Motor neuron (in vitro differentiated cells): ENCODE measurements around the gene RPF1. TPM values are rescaled to one million over a fixed set of nuclear protein-coding genes. Genes with fewer than 3 reads are reported as not detected.

ENCODE experiments used
- ATAC-seq, 8 experiments: fragments of 200-7000 bp; cut with Tn5 transposase; replicated peaks in 6 of 8; 2 replicates each; pipeline ENCODE4 v1.8.0; 2021; ENCODE audit warnings: mild to moderate bottlenecking in 8 of 8, moderate library complexity in 8 of 8
- H3K27ac ChIP-seq, 2 donors: fragments of 250-450 bp; sonication (Bioruptor Pico); 2 replicates each; pipeline ENCODE4 v1.9.0; 2021; ENCODE audit warnings: antibody characterized with exemption in 2 of 2, mild to moderate bottlenecking in 2 of 2, moderate library complexity in 1 of 2
- H3K4me1 ChIP-seq, 2 donors: fragments of 250-450 bp; sonication (Bioruptor Pico); replicated peaks in 1 of 2; 2 replicates each; pipeline ENCODE4 v1.6.1; 2021; ENCODE audit warnings: antibody characterized with exemption in 2 of 2, mild to moderate bottlenecking in 2 of 2, moderate library complexity in 1 of 2
- H3K4me3 ChIP-seq, 5 donors: fragments of 250-450 bp; sonication (Bioruptor Pico); 2 replicates each; pipeline ENCODE4 v1.9.0; 2021; ENCODE audit warnings: antibody characterized with exemption in 5 of 5, mild to moderate bottlenecking in 5 of 5, moderate library complexity in 4 of 5
- WGBS, 10 experiments: fragments of 450-650 bp; shearing (Covaris generic); methylation state at CpG; one replicate each; pipeline ENCODE4 v1.0.0; 2022; 5-methylcytosine and 5-hydroxymethylcytosine counted together
- in situ Hi-C, 9 experiments: fragments of 400-800 bp; cut with MboI; loops; one replicate each; pipeline ENCODE4 v1.15.0; 2021; ENCODE audit warnings: low sequenced_read_pairs in 9 of 9, low pct_unique_long_range_greater_than_20kb in 2 of 9; ENCODE audit not compliant: unreplicated experiment in 9 of 9
- total RNA-seq, 8 experiments: library from RNA; unstranded; fragments of 300-600 nt; gene quantifications; 2 replicates each; pipeline versions ENCODE4 v1.2.3 to v1.2.4, GENCODE V29; 2022

The RPF1 gene
- total RNA-seq, 8 experiments from 2014 or later = 38.7 to 77.5 (median 54.8) TPM

DNA sequence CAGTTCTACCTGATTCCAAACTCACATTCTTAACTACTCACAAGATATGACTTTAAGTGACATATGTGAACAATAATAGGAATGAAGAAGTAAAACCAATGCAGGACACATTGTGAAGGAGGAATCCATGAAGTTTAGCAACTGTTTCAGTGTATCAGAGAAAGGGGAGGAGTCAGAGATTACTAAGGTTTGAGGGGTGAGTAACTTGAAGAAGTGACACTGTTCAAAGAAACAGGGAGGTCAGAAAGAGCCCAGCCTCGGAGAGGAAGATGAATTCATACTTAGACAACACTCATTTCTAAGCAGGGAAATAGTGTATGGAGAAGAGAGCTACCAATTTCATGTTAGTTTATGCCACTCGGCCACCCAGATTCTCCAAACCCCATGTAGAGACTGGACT lies 28.2 kb upstream of the RPF1 start:
- Histone ChIP-seq H3K4me3 (no peak overlapping the region), H3K27ac (no peak overlapping the region), H3K4me1 (no peaks in the 10 kb centered on the region)
- WGBS, 10 experiments = 50 to 100% (median 67%) methylated on average over 1 to 2 of the region's 2 CpGs; no CpG with 5 or more reads in 1 of the 10 experiments
- ATAC-seq = no peak
- in situ Hi-C loops = loop anchor here in 5 of 9 experiments (25.0 kb wide), 4 partner anchors 311 to 539 kb away; no protein-coding TSS in a partner anchor

DNA sequence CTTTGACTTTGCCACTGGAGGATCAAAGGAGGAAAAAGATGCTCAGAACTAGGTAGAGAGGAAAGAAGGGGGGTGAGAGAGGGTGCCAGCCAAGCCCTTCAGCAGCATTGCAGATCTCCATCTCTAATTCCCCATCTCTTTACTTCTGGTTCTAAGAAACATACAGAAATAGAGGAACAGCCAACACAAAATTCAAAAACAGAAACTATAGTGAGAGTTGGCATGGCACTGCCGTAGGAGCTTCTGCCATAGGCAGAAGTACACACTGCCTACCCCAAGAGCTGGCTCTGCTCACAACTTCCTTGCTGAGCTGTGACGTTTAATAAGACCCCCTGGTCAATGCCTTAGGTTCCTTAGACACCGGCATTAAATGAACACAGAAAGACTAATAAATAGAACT lies 26.6 kb upstream of the RPF1 start:
- ATAC-seq = no peak

DNA sequence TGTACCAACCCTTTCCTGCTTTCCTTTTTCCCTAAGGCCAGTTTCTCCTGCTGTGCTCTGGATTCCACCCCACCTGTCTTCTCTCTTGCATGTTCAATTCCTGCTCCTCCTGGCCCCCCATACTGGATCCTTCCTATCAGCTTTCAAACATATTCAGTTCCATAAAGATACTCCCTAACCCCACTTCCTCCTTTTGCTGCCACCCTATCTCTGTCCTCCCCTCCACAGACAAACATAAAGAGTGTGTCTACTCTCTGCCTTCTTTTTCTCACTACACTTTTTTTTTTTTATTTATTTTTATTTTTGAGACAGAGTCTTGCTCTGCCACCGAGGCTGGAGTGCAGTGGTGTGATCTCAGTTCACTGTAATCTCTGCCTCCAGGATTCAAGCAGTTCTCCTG lies 16.9 kb upstream of the RPF1 start:
- in situ Hi-C loops = loop anchor here in 5 of 9 experiments (25.0 kb wide), 4 partner anchors 300 to 550 kb away; no protein-coding TSS in a partner anchor

More for the DNA sequence above, 26.6 kb upstream of the RPF1 start:
- WGBS, 10 experiments = 55 to 100% (median 80%) methylated on average over 1 to 3 of the region's 3 CpGs; no CpG with 5 or more reads in 1 of the 10 experiments
- H3K27ac ChIP-seq = no peak overlapping the region
- in situ Hi-C loops = loop anchor here in 5 of 9 experiments (25.0 kb wide), 4 partner anchors 310 to 540 kb away; no protein-coding TSS in a partner anchor
- H3K4me1 ChIP-seq = no peaks in the 10 kb centered on the region
- H3K4me3 ChIP-seq = no peak overlapping the region

DNA sequence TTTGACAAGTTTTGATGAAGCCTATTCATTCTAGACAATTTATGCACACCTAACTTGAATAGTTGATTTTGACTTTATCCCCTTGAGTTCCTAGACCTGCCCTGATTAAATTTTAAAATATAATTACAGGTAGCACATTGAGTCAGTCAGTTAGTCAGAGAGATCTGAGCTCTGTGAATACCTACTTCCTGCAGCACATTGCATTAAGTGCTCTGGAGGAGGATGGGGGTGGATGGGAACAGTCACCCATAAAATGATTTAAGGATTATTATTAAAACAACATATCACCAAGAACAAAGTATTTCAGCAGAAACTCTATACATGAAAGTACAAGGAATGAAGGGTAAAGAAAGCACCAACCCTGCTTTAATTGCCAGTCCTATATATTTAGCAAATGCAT lies 11.8 kb upstream of the RPF1 start:
- no peak for ATAC-seq
- Histone ChIP-seq H3K27ac (no peak overlapping the region), H3K4me3 (no peak overlapping the region), H3K4me1 (no peaks in the 10 kb centered on the region)
- in situ Hi-C loops = loop anchor here in 5 of 9 experiments (25.0 kb wide), 4 partner anchors 295 to 555 kb away; no protein-coding TSS in a partner anchor

More for the DNA sequence above, 16.9 kb upstream of the RPF1 start:
- H3K4me1 ChIP-seq = no peaks in the 10 kb centered on the region
- 0 to 73% (median 55%) methylated on average over 1 of the region's 1 CpG; no CpG with 5 or more reads in 4 of the 10 experiments for WGBS, 10 experiments
- no peak overlapping the region for H3K27ac ChIP-seq
- ATAC-seq = no peak
- H3K4me3 ChIP-seq = no peak overlapping the region

DNA sequence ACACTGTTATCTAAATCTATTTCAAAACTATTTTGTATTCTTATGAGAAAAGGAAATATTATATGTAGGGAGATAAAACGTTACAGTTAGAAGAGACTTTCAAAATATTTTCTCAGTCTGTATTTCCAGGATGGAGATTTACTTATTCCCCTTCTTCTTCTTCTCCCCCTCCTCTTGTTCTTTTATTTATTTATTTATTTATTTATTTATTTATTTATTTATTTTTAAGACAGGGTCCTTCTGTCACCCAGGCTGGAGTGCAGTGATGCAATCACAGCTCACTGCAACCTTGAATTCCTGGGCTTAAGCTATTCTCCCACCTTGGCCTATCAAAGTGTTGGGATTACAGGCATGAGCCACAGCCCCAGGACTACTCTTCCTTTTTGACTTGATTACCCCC lies 2.8 kb upstream of the RPF1 start:
- in situ Hi-C loops = loop anchor here in 1 of 9 experiments (25.0 kb wide), 1 partner anchor 461 kb away; no protein-coding TSS in a partner anchor
- 18 to 57% (median 40%) methylated on average over 1 of the region's 1 CpG; no CpG with 5 or more reads in 1 of the 10 experiments for WGBS, 10 experiments
- ATAC-seq = no peak
- Histone ChIP-seq H3K4me1 (peaks cover 11 to 13% of the 10 kb centered on the region in 2 donors), H3K27ac (no peak overlapping the region), H3K4me3 (no peak overlapping the region)

DNA sequence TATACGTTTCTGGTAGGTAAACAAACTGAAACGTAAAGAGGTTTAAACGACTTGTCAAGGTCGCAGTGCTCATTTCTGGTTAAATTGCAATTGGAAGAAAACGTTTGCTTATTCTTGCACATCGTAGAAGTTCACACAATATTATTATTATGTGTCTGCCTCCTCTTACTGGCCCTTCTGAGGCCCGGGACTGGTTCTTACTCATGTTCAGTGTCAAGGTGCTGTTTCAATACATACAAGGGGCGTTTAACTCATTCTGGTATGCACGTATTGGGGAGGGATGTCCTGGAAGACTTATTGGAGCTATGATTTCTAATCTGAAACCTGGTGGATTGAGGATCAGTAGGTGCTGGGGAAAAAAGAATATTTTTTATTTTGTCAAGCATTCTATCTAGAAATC lies 932 bp downstream of the RPF1 start:
- 0 to 11% (median 5%) methylated on average over 5 to 9 of the region's 9 CpGs for WGBS, 10 experiments
- Histone ChIP-seq H3K4me3 (peak overlapping the region; percentile 77 to 100 (median 93)), H3K4me1 (peaks cover 13 to 14% of the 10 kb centered on the region in 2 donors), H3K27ac (no peak overlapping the region)
- ATAC-seq = no peak
- in situ Hi-C loops = loop anchor here in 1 of 9 experiments (25.0 kb wide), 1 partner anchor 457 kb away; no protein-coding TSS in a partner anchor

DNA sequence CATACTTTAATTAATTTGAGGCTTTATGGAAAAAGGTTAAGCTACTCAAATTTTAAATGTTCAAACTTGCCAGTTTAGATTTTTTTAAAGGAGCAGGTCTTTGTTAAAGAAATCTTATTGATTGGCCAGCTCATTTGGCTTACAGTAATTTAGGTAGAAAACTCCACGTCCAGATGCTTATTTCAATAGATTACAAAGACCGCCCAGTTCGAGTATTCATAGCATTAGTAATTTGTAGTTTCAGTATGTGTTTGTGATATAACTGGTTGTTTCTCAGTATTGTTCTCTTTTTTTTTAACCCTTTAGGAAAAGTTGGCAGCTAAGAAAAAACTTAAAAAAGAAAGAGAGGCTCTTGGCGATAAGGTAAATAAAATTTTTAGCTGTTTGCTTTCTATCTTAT lies 1.6 kb downstream of the RPF1 start:
- no peak for ATAC-seq
- 54 to 100% (median 85%) methylated on average over 3 to 4 of the region's 4 CpGs for WGBS, 10 experiments
- Histone ChIP-seq H3K4me3 (peak overlapping the region in 4 of 5 donors; percentile 77 to 100 (median 94)), H3K27ac (no peak overlapping the region), H3K4me1 (peaks cover 13 to 14% of the 10 kb centered on the region in 2 donors)
- in situ Hi-C loops = loop anchor here in 1 of 9 experiments (25.0 kb wide), 1 partner anchor 457 kb away; no protein-coding TSS in a partner anchor

DNA sequence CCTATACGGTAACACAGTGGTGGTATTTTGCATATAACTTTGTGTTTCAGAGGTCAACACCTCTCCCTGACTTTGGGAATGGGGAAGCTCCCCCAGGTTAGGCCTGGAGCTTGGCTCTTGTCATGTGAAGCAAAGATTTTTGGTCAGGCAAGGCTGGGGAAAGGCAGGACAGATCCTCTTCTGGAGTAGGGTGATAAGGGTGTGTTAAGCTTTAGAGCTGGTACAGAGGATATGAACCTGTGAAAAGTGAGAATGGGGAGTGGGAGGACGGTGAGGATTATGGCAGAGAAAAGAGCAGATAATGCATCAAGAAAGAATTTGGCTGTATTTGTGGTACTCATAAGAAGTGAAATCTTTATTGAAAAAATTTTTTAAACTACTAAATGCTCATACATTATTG lies 2.3 kb downstream of the RPF1 start:
- 71 to 100% (median 93%) methylated on average over 1 to 2 of the region's 2 CpGs for WGBS, 10 experiments
- no peak overlapping the region for H3K4me3 ChIP-seq
- H3K4me1 ChIP-seq = peaks cover 13 to 14% of the 10 kb centered on the region in 2 donors
- no peak overlapping the region for H3K27ac ChIP-seq
- in situ Hi-C loops = loop anchor here in 1 of 9 experiments (25.0 kb wide), 1 partner anchor 456 kb away; no protein-coding TSS in a partner anchor
- no peak for ATAC-seq

DNA sequence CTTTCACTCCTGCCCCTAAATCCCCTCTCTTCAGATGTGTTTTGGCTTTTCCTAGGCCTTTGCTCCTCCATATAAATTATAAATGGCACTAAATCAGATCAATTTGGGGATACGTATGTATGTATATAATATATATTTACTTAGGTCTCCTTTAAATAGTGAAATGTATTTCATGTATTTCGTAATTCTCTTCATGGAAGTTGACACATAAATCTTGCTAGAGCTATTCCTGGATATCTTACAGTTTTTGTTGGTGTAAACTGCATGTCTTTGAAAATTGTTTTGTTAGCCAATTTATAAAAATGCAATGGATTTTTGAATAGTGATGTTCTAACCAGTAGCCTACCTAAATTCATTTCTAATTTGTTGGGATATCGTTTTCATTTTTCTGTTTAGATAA lies 9.0 kb downstream of the RPF1 start:
- ATAC-seq = no peak
- WGBS, 10 experiments = 20 to 100% (median 76%) methylated on average over 1 to 3 of the region's 3 CpGs

DNA sequence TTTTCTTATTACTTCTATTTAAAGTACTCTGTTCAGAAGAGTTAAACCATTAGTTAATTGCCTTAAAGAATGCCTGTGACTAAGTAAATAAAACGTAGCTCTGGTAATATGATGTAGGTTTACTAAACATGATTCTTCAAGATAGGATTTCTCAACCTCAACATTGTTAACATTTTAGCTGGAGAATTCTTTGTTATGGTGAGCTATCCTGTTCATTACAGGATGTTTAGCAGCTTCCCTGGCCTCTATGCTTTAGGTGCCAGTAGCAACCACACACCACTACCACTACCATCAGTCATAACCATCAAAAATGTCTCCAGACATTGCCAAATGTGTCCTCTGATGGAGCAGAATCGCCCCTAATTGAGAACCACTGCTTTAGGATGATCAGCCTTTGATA lies 10.7 kb downstream of the RPF1 start:
- WGBS, 10 experiments = 90 to 100% (median 96%) methylated on average over 1 to 2 of the region's 2 CpGs; no CpG with 5 or more reads in 1 of the 10 experiments
- H3K4me3 ChIP-seq = no peak overlapping the region
- no peak overlapping the region for H3K27ac ChIP-seq
- in situ Hi-C loops = loop anchor here in 1 of 9 experiments (25.0 kb wide), 1 partner anchor 448 kb away; no protein-coding TSS in a partner anchor
- ATAC-seq = no peak
- H3K4me1 ChIP-seq = no peaks in the 10 kb centered on the region

More for the DNA sequence above, 9.0 kb downstream of the RPF1 start:
- Histone ChIP-seq H3K4me3 (no peak overlapping the region), H3K4me1 (no peaks in the 10 kb centered on the region), H3K27ac (no peak overlapping the region)
- in situ Hi-C loops = loop anchor here in 1 of 9 experiments (25.0 kb wide), 1 partner anchor 449 kb away; no protein-coding TSS in a partner anchor

DNA sequence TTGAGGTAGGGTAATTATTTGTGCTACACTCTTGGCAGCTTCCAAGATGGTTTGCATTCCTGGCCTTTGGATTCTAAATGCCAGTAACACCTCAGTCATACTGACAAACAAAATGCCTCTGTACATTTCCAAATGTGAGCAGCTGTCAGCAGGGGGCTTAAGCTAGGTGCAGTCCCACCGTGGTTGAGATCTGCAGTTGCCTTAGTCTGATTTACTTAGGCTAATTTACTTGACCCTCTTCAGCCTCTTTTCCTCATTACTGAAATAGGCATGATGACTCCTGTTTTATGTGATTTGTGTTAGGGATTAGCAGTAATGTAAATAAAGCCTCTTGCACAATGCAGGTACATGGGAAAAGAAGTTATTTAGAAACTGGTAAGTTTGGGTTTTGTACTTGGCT lies 13.7 kb downstream of the RPF1 start:
- no peak for ATAC-seq
- Histone ChIP-seq H3K27ac (no peak overlapping the region), H3K4me1 (no peaks in the 10 kb centered on the region), H3K4me3 (no peak overlapping the region)
- 60 to 100% (median 100%) methylated on average over 1 of the region's 1 CpG; no CpG with 5 or more reads in 5 of the 10 experiments for WGBS, 10 experiments
- in situ Hi-C loops = loop anchor here in 1 of 9 experiments (25.0 kb wide), 1 partner anchor 445 kb away; no protein-coding TSS in a partner anchor

DNA sequence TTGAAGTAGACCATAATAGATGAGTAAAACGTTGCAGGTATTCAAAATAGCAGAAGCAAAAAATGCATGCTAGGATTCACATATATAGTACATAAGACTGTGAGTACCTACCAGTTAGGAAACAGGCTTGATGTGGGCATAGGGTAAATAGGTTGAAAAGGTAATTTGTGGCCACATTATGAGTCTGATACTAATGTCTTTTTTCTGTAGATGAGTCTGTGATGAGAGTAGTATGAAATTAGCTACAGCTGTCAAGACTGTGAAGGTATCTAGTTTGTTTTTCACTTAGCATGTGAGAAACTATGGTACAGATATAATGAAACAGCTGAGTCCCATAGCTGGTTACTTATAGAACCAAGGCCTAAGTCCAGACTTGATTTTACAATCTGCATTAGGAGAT lies 14.7 kb downstream of the RPF1 start:
- in situ Hi-C loops = loop anchor here in 1 of 9 experiments (25.0 kb wide), 1 partner anchor 444 kb away; no protein-coding TSS in a partner anchor
- no peak overlapping the region for H3K4me3 ChIP-seq
- no peak for ATAC-seq
- H3K27ac ChIP-seq = no peak overlapping the region
- H3K4me1 ChIP-seq = no peaks in the 10 kb centered on the region
- 78 to 100% (median 94%) methylated on average over 1 of the region's 1 CpG; no CpG with 5 or more reads in 3 of the 10 experiments for WGBS, 10 experiments

DNA sequence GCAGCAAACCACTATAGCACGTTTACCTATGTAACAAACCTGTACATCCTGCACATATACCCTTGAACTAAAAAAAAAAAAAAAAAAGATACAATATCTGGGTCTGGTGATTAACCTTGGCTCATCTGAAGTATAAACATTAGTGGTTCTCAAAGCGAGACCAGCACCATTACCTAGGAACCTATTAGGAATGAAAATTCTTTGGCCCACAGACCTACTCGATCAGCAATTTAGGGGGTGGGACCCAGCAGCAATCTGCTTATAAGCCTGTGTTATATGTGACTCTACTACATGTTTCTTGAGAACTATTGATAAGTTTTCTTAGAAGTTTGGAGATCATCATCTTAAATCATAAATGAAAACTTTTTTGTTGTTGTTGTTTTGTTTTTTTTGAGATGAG lies 17.4 kb downstream of the RPF1 start:
- Histone ChIP-seq H3K4me3 (no peak overlapping the region), H3K4me1 (peaks cover 0 to 2% of the 10 kb centered on the region in 2 donors), H3K27ac (no peak overlapping the region)
- ATAC-seq = no peak
- WGBS, 10 experiments = 82 to 100% (median 100%) methylated on average over 1 to 3 of the region's 3 CpGs; no CpG with 5 or more reads in 1 of the 10 experiments
- in situ Hi-C loops = loop anchor here in 1 of 9 experiments (25.0 kb wide), 1 partner anchor 441 kb away; no protein-coding TSS in a partner anchor
